GM18873 (cell line): Measurements from ENCODE around the gene GPHN.

Source experiments
- ATAC-seq: cut with Tn5 transposase; IDR thresholded peaks from one replicate; pipeline ENCODE4 v1.9.1; 2021; ENCODE audit warnings: mild to moderate bottlenecking, moderate library complexity, moderate number of reproducible peaks; ENCODE audit not compliant: unreplicated experiment, low FRiP score

GPHN gene

GRCh38 chr14:66884149-66884548, 376.2 kb downstream of the GPHN start:
- no peak for ATAC-seq

- no peak for ATAC-seq
Observed at GRCh38 chr14:66900719-66901118, 392.8 kb downstream of the GPHN start.

- ATAC-seq: no peak
Observed at GRCh38 chr14:66910311-66910840, 402.4 kb downstream of the GPHN start.

- ATAC-seq: no peak
Observed at GRCh38 chr14:66916421-66916820, 408.5 kb downstream of the GPHN start.

DNA sequence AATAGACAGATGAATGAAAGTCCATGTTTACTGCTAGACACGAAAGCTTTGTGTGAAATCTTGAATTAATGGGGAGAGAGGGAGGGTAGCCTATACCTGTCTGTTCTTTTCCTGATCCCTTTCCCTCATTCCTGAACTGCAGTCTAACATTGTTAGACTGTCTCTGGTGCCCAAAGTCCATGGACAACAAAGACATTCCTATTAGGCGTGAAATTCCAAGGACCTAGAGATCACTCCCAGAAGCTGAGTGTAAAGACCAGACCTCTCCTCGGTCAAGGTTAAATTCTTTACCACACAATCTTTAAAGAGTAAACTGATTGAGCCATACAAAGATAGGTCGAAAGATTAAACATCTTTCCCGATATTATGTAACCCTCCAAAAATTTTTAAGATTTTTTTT, 410.6 kb downstream of the GPHN start:
- ATAC-seq: no peak

DNA sequence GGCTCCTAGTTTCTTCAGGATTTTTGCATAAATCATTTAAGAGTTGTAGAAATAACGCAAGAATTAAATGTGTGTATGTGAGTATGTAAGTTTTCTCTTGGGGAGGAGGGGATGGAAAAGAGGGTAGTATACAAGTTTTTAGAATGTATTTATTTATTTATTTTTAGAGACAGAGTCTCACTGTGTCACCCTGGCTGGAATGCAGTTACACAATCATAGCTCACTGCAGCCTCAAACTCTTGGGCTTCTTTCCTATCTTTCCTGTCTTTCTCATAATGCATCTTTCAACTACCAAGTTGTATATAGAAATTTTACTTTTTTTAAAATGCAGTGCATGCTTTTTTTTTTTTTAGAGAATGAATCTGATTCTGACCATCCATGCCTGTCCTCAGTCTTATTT, 412.2 kb downstream of the GPHN start:
- no peak for ATAC-seq

DNA sequence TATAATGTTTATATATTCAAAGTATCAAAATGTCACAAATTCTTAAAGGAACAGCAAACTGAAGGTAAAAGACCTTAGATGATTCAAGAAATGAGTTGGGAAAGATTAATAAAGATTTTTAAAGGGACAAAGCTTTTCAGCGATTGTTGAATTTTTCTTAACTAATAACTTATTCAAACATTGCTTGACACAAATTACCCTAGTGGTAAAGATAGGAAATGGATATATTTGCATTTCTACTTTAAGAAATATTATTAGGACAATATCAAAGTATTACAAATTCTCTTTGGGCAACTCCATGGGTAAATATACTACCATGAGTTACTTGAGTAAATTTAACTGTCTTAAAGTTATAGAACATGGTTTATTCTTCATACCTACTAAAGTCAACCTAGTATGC, 415.3 kb downstream of the GPHN start:
- ATAC-seq: no peak

DNA sequence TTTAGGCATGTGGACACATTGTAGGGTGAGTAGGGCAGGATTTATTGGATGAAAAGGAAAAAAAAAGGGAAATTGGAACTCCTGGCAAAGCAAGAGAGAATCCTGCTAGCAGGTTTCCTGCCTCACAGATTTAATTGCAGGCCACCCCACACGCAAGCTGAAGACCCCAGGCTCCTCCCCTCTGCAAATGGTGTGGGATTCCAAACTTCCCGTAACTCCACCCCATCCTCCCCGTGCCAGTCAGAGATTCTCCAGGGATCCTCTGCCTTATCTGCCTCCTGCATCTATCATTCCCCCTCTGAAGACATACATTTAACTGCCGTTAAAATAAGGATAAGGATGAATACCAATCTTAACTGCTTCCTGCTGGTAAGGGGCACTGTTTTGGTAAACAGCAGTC, 431.5 kb downstream of the GPHN start:
- ATAC-seq: no peak

- ATAC-seq: no peak
Observed at GRCh38 chr14:66944872-66945271, 436.9 kb downstream of the GPHN start.

- no peak for ATAC-seq
Observed at GRCh38 chr14:66955159-66955558, 447.2 kb downstream of the GPHN start.

GRCh38 chr14:66959437-66960050, 451.6 kb downstream of the GPHN start:
- no peak for ATAC-seq

DNA sequence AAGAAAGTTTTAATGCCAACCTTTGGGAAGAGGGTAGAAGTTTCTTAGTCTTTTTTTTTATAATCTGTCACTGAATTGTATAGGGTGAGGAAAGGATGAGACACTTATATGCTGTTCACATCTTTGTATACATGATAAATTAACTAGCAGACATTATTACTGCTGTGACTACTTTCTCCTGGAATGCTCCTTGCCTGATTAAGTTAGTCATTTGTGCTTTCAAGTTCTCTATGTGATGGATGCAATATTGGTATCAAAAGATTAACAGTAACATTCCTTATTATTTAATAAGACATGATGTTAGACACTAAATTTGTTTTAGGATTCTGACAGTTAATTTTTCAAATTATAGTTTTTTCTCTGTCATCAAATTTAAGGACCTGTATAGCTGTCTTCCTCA, 457.9 kb downstream of the GPHN start:
- ATAC-seq: no peak

- ATAC-seq: no peak
Observed at GRCh38 chr14:66972469-66972868, 464.5 kb downstream of the GPHN start.

DNA sequence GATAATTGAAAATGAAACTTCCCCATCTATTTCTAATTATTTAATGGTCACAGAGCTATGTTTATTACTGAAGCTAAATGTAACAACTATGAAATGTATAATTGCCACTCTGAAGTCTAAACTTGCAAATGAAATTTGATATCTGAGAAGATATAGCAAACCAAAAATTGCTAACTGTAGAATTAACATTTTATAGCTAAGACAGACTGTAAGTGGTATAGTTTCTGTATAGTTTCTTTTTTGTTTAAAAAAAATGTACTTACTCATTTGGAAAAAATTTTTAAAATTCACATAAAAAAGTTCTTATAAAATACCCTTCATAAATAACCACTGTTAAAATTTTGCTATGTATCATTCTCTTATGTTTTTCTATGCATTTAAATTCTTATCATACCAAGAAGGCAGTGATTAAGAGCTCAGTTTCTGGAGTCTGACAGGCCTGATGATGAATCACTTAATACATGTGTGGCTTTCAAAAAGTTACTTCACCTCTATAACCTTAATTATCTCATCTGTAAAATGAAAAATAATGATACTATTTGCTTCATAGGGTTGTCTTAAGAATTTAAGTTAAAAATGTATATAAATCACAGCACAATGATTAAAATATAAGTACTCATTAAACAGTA, 466.6 kb downstream of the GPHN start:
- no peak for ATAC-seq

- ATAC-seq: no peak
Observed at GRCh38 chr14:66975251-66975650, 467.3 kb downstream of the GPHN start.

DNA sequence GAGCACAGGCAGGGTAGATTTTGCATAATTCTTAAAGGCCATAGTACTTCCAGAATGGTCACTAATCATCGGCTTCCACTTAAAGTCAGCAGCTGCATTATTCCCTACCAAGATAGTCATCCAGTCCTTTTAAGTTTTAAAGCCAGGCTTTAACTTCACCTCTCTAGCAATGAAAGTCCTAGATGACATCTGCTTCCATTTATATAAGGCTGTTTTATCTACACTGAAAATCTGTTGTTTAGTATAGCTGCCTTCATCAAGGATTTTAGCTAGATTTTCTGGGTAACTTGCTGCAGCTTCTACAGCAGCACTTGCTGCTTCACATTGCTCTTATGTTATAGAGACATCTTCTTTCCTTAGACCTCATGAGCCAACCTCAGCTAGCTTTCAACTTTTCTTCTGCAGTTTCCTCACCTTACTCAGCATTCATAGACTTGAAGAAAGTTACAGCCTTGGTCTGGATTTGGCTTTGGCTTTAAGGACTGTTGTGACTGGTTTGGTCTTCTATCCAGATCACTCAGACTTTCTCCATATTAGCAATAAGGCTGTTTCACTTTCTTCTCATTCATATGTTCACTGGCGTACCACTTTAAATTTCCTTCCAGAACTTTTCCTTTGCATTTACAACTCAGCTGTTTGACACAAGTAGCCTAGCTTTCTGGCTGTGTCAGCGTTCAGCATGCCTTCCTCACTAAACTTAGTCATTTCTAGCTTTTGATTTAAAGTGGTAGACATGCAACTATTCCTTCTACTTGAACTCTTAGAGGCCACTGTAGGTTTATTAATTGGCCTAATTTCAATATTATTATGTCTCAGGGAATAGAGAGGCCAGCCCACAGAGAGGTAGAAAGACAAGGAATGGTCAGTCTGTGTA, 471.4 kb downstream of the GPHN start:
- ATAC-seq: no peak

- no peak for ATAC-seq
Observed at GRCh38 chr14:66982247-66982646, 474.3 kb downstream of the GPHN start.

DNA sequence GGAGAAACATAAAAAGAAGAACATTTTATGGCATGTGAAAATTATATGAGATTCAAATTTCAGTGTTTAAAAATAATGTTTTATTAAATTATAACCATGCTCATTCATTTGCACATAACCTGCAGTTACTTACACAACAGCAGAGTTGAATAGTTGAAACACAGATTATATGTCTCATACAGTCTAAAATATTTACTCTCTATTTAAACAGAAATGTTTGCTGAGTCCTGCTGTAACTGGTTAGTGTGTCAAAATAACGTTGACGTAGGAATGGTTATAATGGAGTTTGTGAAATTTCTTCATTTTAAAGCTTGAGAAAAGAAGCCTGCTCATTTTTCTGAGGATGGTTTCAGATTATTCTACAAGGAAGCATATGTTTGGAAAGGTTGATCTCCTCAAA, 484.8 kb downstream of the GPHN start:
- no peak for ATAC-seq

- no peak for ATAC-seq
Observed at GRCh38 chr14:66993512-66993911, 485.6 kb downstream of the GPHN start.

DNA sequence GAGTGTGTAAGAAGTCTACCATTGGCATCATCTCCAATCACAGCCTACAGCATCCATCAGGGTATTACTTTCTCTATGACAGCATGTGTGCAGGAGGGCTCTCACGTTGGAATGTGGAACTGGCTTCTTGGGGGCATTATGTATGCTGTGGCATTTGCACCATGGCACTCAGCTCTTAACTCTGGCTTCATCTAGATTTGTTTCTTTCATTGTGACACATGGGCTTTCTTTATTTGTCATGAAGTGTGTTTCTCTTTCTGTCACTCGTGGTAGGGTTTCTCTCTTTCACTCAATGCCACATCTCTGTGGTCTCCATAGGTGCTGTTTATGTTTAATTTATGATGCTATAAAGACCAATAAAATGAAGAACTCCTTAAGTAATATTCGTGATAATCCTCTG, 490.1 kb downstream of the GPHN start:
- ATAC-seq: no peak

DNA sequence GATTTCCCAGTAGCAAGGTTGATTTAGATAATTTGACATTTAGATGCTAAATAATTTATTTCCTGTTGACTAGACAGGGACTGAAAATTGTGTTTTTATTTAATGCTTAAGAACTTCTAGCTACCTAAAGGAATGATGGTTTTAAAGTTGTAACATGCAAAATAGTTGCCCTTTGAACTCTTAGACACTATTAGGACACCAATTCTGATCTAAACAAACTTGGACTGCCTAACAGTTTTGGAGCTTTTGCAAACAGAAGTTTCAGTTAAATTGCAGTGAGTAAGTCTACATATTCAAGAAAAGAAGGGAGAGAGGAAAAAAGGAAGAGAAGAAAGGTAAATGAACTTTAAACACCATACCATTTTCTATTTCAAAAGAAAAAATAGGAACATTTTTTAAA, 492.0 kb downstream of the GPHN start:
- no peak for ATAC-seq
